22Rv1 (cell line): Measurements from ENCODE around the gene WNT3A.

Source experiments
- CTCF ChIP-seq: fragments of 450-650 bp; IDR thresholded peaks from 2 replicates; pipeline ENCODE4 v1.5.1; 2017; ENCODE audit warnings: mild to moderate bottlenecking
- ZFX ChIP-seq: fragments of 450-650 bp; IDR thresholded peaks from 2 replicates; pipeline ENCODE4 v1.6.1; 2017; ENCODE audit warnings: antibody characterized with exemption, borderline replicate concordance

DNA sequence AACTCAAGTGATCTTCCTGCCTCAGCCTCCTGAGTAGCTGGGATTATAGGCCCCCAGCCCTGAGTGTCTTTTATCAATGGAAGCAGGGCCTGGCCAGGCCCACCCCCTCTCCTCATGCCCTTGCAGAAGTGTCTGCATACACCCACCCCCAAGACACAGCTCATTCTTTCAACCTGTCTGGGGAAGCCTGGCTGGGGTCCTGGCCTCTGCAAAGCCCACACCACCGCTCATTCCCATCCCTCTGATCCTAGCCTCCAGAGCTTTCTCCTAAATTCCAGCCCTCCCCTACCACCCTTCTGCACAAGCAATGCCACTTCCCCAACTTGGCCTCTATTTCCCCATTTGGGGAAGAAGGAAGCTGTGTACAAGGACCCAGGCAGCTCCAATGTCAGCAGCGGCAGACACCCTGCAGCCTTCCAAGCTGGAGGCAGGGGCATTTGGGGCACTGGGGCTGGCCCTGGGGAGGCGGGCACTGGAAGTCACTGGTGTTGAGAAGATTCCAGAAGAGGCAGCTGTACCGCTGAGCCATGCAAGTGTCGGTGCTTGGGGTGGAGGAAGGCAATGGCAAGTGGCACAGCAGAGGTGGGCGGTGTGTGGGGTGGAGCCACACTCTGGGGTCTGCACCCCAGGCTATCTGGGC is 42.0 kb downstream of the WNT3A start:
- TF ChIP-seq CTCF (no peak), ZFX (no peak)
